ENCODE measurements around the gene TBATA.

Gene TBATA

GRCh38 chr10:70816220-70816894 is 31.2 kb upstream of the TBATA start:
- TF ChIP-seq GATA3 (IDR thresholded peaks at IDR 0.05; ENCODE audit: low read depth, low read length), result no peak
- peak; percentile 88 for TF ChIP-seq GATA2 (IDR thresholded peaks at IDR 0.05; ENCODE audit: low read depth, low read length)

GRCh38 chr10:70815504-70816219 is 30.5 kb upstream of the TBATA start, which contains the start of gene SGPL1:
TSS of gene SGPL1 (plus strand) at chr10:70815948. CDS start at chr10:70816854, 906 bp downstream.
- TF ChIP-seq GATA2 (IDR thresholded peaks at IDR 0.05; ENCODE audit: low read depth, low read length) (no peak), GATA3 (IDR thresholded peaks at IDR 0.05; ENCODE audit: low read depth, low read length) (no peak)

GRCh38 chr10:70814126-70814525 is 28.9 kb upstream of the TBATA start:
- no peak for TF ChIP-seq GATA2 (IDR thresholded peaks at IDR 0.05; ENCODE audit: low read depth, low read length)

- TF ChIP-seq GATA3 (IDR thresholded peaks at IDR 0.05; ENCODE audit: low read depth, low read length), result no peak
- TF ChIP-seq GATA2 (IDR thresholded peaks at IDR 0.05; ENCODE audit: low read depth, low read length), result no peak
Measured at GRCh38 chr10:70812814-70813213, 27.6 kb upstream of the TBATA start.

GRCh38 chr10:70811881-70812280 is 26.7 kb upstream of the TBATA start:
- TF ChIP-seq GATA3 (IDR thresholded peaks at IDR 0.05; ENCODE audit: low read depth, low read length) (no peak), GATA2 (IDR thresholded peaks at IDR 0.05; ENCODE audit: low read depth, low read length) (no peak)

GRCh38 chr10:70810967-70811366 is 25.8 kb upstream of the TBATA start:
- TF ChIP-seq GATA2 (IDR thresholded peaks at IDR 0.05; ENCODE audit: low read depth, low read length) (no peak), GATA3 (IDR thresholded peaks at IDR 0.05; ENCODE audit: low read depth, low read length) (peak; percentile 72)

GRCh38 chr10:70809726-70810125 is 24.5 kb upstream of the TBATA start:
- TF ChIP-seq GATA3 (IDR thresholded peaks at IDR 0.05; ENCODE audit: low read depth, low read length) (no peak), GATA2 (IDR thresholded peaks at IDR 0.05; ENCODE audit: low read depth, low read length) (no peak)

- TF ChIP-seq GATA3 (IDR thresholded peaks at IDR 0.05; ENCODE audit: low read depth, low read length), result no peak
- TF ChIP-seq GATA2 (IDR thresholded peaks at IDR 0.05; ENCODE audit: low read depth, low read length), result no peak
Measured at GRCh38 chr10:70809011-70809611, 23.9 kb upstream of the TBATA start.

GRCh38 chr10:70807556-70807955 is 22.4 kb upstream of the TBATA start:
- TF ChIP-seq GATA2 (IDR thresholded peaks at IDR 0.05; ENCODE audit: low read depth, low read length), result no peak

- no peak for TF ChIP-seq GATA3 (IDR thresholded peaks at IDR 0.05; ENCODE audit: low read depth, low read length)
- TF ChIP-seq GATA2 (IDR thresholded peaks at IDR 0.05; ENCODE audit: low read depth, low read length), result no peak
Measured at GRCh38 chr10:70806841-70807240, 21.7 kb upstream of the TBATA start.

- TF ChIP-seq GATA2 (IDR thresholded peaks at IDR 0.05; ENCODE audit: low read depth, low read length) (no peak), GATA3 (IDR thresholded peaks at IDR 0.05; ENCODE audit: low read depth, low read length) (no peak)
Measured at GRCh38 chr10:70805619-70806215, 20.5 kb upstream of the TBATA start.

GRCh38 chr10:70804421-70804808 is 19.2 kb upstream of the TBATA start:
- TF ChIP-seq GATA3 (IDR thresholded peaks at IDR 0.05; ENCODE audit: low read depth, low read length) (no peak), GATA2 (IDR thresholded peaks at IDR 0.05; ENCODE audit: low read depth, low read length) (no peak)

- TF ChIP-seq GATA3 (IDR thresholded peaks at IDR 0.05; ENCODE audit: low read depth, low read length), result no peak
Measured at GRCh38 chr10:70803775-70804420, 18.7 kb upstream of the TBATA start.

GRCh38 chr10:70801854-70802253 is 16.7 kb upstream of the TBATA start:
- TF ChIP-seq GATA2 (IDR thresholded peaks at IDR 0.05; ENCODE audit: low read depth, low read length) (no peak), GATA3 (IDR thresholded peaks at IDR 0.05; ENCODE audit: low read depth, low read length) (no peak)

Measured in SH-SY5Y (cell line).